Thoracic aorta (tissue), 2 donors: ENCODE data around the gene MRPS22. TPM values are rescaled to one million over a fixed set of nuclear protein-coding genes. Genes with fewer than 3 reads are reported as not detected.
A peak's percentile ranks its signal among the peaks of the same experiment; 100 is the strongest.
"Not testable (repeated sequence)": the region's sequence is repeated elsewhere in the genome, so short reads cannot be mapped to it uniquely, and the experiment has no call there.

ENCODE experiments used
- ATAC-seq: fragments of 150-250 bp; one replicate; pipeline ENCODE4 v1.8.0; 2017; ENCODE audit warnings: low read depth; ENCODE audit not compliant: insufficient number of reproducible peaks, low FRiP score
- DNase-seq: peaks from one replicate; pipeline ENCODE4 v3.0.0-alpha.2; 2020; ENCODE audit warnings: low spot score
- H3K27ac ChIP-seq, 2 donors: fragments of 200-600 bp; sonication (generic); 1 replicate in 1 of 2; 2 replicates in 1 of 2; pipeline ENCODE4 v1.5.1; 2016; ENCODE audit warnings: mild to moderate bottlenecking in 2 of 2, moderate library complexity in 2 of 2
- H3K27me3 ChIP-seq: fragments of 200-600 bp; sonication (generic); replicated peaks from 2 replicates; pipeline ENCODE4 v1.6.0; 2016; ENCODE audit warnings: mild to moderate bottlenecking; ENCODE audit not compliant: insufficient read depth
- H3K36me3 ChIP-seq: fragments of 200-600 bp; sonication (generic); one replicate; pipeline ENCODE4 v1.5.1; 2016
- H3K4me1 ChIP-seq, 2 donors: fragments of 200-600 bp; sonication (generic); 1 replicate in 1 of 2; 2 replicates in 1 of 2; pipeline versions ENCODE4 v1.5.1 to v1.6.0; 2016; ENCODE audit warnings: low read depth in 2 of 2, mild to moderate bottlenecking in 1 of 2; ENCODE audit not compliant: control insufficient read depth in 1 of 2
- H3K4me3 ChIP-seq: fragments of 200-600 bp; sonication (generic); 2 replicates; pipeline ENCODE4 v1.5.1; 2016; ENCODE audit warnings: mild to moderate bottlenecking
- H3K9me3 ChIP-seq: fragments of 200-600 bp; sonication (generic); 2 replicates; pipeline ENCODE4 v1.5.1; 2016
- CTCF ChIP-seq: fragments of 200-600 bp; sonication (generic); IDR thresholded peaks from one replicate; pipeline ENCODE4 v1.5.1; 2019; ENCODE audit warnings: antibody characterized with exemption
- total RNA-seq, 2 donors: library from RNA; depleted of rRNA; stranded (reverse); fragments of >200 nt; gene quantifications; one replicate each; pipeline versions ENCODE4 v1.1.0 to v1.2.3, GENCODE V29; 2016

Gene MRPS22
- total RNA-seq, 2 donors from 2014 or later: 21.3 to 32.2 TPM

GRCh38 chr3:139388821-139389551 is 45.2 kb downstream of the MRPS22 start:
- Histone ChIP-seq H3K4me1 (peaks cover 25 to 56% of the 10 kb centered on the region in 2 donors), H3K4me3 (peak overlapping the region; percentile 98), H3K36me3 (no peaks in the 10 kb centered on the region), H3K27me3 (no peaks in the 10 kb centered on the region), H3K27ac (peak overlapping the region; percentile 89 to 94), H3K9me3 (no peaks in the 10 kb centered on the region)
- ATAC-seq (peak; percentile 50), DNase-seq (no peak)
- no peak for TF ChIP-seq CTCF

GRCh38 chr3:139389552-139390368 is 45.9 kb downstream of the MRPS22 start, which contains the start of gene COPB2:
Gene COPB2, minus strand, starts transcription at chr3:139389647. Its CDS starts 97 bp downstream, at chr3:139389550.
- H3K4me3 ChIP-seq: peak within 1 kb of the TSS; percentile 98
- no peaks in the 10 kb centered on the region for H3K27me3 ChIP-seq
- peak; percentile 96 for DNase-seq
- no peaks in the 10 kb centered on the region for H3K9me3 ChIP-seq
- ATAC-seq: peak; percentile 99
- H3K27ac ChIP-seq: peak within 1 kb of the TSS; percentile 89 to 94
- H3K4me1 ChIP-seq: peaks cover 20 to 48% of the 10 kb centered on the region in 2 donors
- no peak for TF ChIP-seq CTCF
- H3K36me3 ChIP-seq: no peaks in the 10 kb centered on the region

DNA sequence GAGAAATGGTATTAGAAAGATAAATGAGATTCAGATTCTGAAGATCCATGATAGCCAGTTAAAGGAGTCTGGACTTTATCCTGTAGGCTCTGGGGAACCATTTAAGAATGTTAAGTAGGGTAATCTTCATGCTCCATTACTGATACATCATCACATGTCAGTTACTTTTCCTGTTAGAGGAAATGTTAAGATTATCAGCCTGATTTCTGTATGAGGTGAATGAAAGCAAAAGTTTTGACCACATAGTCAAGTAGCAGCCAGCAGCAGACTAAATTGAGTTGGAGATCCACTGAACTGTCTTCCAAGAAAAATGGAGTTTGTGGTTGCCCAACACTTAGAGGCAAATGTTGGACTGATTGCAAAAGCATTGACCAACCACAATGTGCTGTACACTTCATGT is 50.3 kb downstream of the MRPS22 start:
- DNase-seq: no peak
- TF ChIP-seq CTCF: no peak
- Histone ChIP-seq H3K4me3 (no peak overlapping the region), H3K36me3 (no peaks in the 10 kb centered on the region), H3K27me3 (no peaks in the 10 kb centered on the region), H3K27ac (no peak overlapping the region), H3K4me1 (peaks cover 0 to 12% of the 10 kb centered on the region in 2 donors), H3K9me3 (no peaks in the 10 kb centered on the region)
- no peak for ATAC-seq

DNA sequence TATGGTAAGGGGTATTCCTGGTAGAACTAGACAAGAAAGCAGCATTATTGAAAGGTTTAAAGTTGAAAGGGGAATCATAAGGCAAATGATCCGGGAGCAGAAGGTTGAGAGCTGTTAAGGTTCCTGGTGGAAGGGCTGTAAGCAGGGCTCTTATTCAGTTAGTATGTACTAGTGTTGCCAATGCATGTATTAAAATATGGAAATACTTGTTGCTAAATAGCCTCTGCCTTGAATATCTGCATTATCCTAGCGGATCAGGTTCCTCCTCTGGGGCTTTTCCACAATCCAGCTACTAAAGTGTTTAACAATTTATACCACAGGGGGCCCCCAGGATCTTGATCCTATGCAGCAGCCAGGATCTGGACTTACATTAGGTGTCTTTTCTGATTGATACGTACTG is 52.9 kb downstream of the MRPS22 start:
- no peak for TF ChIP-seq CTCF

GRCh38 chr3:139401155-139401554 is 57.3 kb downstream of the MRPS22 start:
- H3K27me3 ChIP-seq, H3K4me1 ChIP-seq, DNase-seq, H3K36me3 ChIP-seq, ATAC-seq, H3K27ac ChIP-seq, H3K4me3 ChIP-seq: not testable (repeated sequence)
- H3K9me3 ChIP-seq: peaks cover 15% of the 10 kb centered on the region

More for the DNA sequence above, 52.9 kb downstream of the MRPS22 start:
- H3K4me3 ChIP-seq: no peak overlapping the region
- no peak overlapping the region for H3K27ac ChIP-seq
- H3K27me3 ChIP-seq: no peaks in the 10 kb centered on the region
- no peaks in the 10 kb centered on the region for H3K36me3 ChIP-seq
- no peak for DNase-seq
- H3K9me3 ChIP-seq: no peaks in the 10 kb centered on the region
- H3K4me1 ChIP-seq: no peaks in the 10 kb centered on the region
- no peak for ATAC-seq

Other genes starting within 250 kb of the MRPS22 start
- gene COPB2, start 45.6 kb downstream of the MRPS22 start, total RNA-seq: 100 to 1,000 TPM in 1 of 2 donors, 10 to 100 TPM in 1; 67.4 to 114 TPM
- gene RBP2, start 132.5 kb downstream of the MRPS22 start, total RNA-seq: not detected
- gene RBP1, start 195.7 kb downstream of the MRPS22 start, total RNA-seq: 1 to 10 TPM; 4.1 to 7.2 TPM